Loucy (cell line): ENCODE measurements around the gene IER5.

ENCODE experiments used
- EZH2phosphoT487 ChIP-seq: fragments of 200-600 bp; IDR thresholded peaks from 2 replicates; pipeline ENCODE4 v1.6.1; 2018; ENCODE audit warnings: antibody characterized with exemption, mild to moderate bottlenecking, moderate library complexity, borderline replicate concordance
- TF ChIP-seq, protein P1 (sequence below): fragments of 200-600 bp; sonication (generic); conservative IDR thresholded peaks from 2 replicates; pipeline ENCODE4 v1.5.1; 2014; ENCODE audit warnings: mild to moderate bottlenecking, antibody characterized with exemption, low read length

DNA sequence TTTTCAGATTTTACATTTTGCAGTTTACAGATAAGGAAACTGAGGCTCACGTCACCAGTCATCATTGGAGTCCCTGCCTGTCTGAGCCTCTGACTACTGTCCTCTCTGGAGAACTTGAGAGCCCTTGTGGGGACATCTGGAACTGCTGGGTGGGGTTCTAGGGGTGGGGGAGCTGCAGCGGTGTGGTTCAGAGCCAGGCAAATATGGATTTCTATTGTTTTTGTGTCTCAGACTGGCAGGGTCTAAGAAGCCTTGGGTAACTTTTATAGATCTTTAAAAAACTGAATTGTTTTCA lies 46.9 kb downstream of the IER5 start:
- TF ChIP-seq, protein P1, sequence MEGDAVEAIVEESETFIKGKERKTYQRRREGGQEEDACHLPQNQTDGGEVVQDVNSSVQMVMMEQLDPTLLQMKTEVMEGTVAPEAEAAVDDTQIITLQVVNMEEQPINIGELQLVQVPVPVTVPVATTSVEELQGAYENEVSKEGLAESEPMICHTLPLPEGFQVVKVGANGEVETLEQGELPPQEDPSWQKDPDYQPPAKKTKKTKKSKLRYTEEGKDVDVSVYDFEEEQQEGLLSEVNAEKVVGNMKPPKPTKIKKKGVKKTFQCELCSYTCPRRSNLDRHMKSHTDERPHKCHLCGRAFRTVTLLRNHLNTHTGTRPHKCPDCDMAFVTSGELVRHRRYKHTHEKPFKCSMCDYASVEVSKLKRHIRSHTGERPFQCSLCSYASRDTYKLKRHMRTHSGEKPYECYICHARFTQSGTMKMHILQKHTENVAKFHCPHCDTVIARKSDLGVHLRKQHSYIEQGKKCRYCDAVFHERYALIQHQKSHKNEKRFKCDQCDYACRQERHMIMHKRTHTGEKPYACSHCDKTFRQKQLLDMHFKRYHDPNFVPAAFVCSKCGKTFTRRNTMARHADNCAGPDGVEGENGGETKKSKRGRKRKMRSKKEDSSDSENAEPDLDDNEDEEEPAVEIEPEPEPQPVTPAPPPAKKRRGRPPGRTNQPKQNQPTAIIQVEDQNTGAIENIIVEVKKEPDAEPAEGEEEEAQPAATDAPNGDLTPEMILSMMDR, result peak; percentile 67
- TF ChIP-seq EZH2phosphoT487, result no peak
